Measurements from ENCODE around the gene MAGI1.

GRCh38 chr3:65915477-65915876, 123.2 kb downstream of the MAGI1 start:
- TF ChIP-seq CTCF (conservative IDR thresholded peaks at IDR 0.05 in 1 of 2, IDR thresholded peaks at IDR 0.05 in 1 of 2; ENCODE audit: low read depth in 1 of 2, low read length in 2 of 2): no peak
- no peak for TF ChIP-seq EZH2 (IDR thresholded peaks at IDR 0.05; ENCODE audit: low read length, missing control alignments)
